HL-60 (cell line): ENCODE results near the gene ABCG2.

Source experiments
- DNase-seq, 2 experiments: peaks; one replicate each; pipeline ENCODE4 v3.0.0-alpha.2; 2010 to 2020; ENCODE audit warnings: low read depth in 1 of 2, low spot score in 1 of 2
- H3K27ac ChIP-seq: fragments of 250-450 bp; sonication (Bioruptor Pico); replicated peaks from 2 replicates; pipeline ENCODE4 v1.5.1; 2020; ENCODE audit warnings: mild to moderate bottlenecking, moderate library complexity
- H3K27me3 ChIP-seq: fragments of 250-450 bp; sonication (Bioruptor Pico); 2 replicates; pipeline ENCODE4 v1.5.1; 2021; ENCODE audit warnings: mild to moderate bottlenecking, moderate library complexity; ENCODE audit not compliant: insufficient read depth, poor library complexity, severe bottlenecking
- H3K4me3 ChIP-seq: replicated peaks from 2 replicates; pipeline ENCODE4 v1.5.1; 2011; ENCODE audit warnings: mild to moderate bottlenecking, control low read depth, low read length; ENCODE audit not compliant: insufficient read depth
- GABPA ChIP-seq: IDR thresholded peaks from 2 replicates; pipeline ENCODE4 v1.6.1; 2012; ENCODE audit warnings: low read depth
- POLR2AphosphoS5 ChIP-seq: IDR thresholded peaks from 2 replicates; pipeline ENCODE4 v1.6.1; 2012; ENCODE audit warnings: low read depth
- SPI1 ChIP-seq: IDR thresholded peaks from 2 replicates; pipeline ENCODE4 v1.6.1; 2012; ENCODE audit warnings: low read depth, mild to moderate bottlenecking, borderline replicate concordance
- TF ChIP-seq, protein P1 (sequence below): IDR thresholded peaks from one replicate; pipeline ENCODE4 v1.5.1; 2011; ENCODE audit warnings: low read length, control low read depth, inconsistent platforms; ENCODE audit not compliant: insufficient read depth
- TF ChIP-seq, protein P2 (sequence below): IDR thresholded peaks from 2 replicates; pipeline ENCODE4 v1.6.1; 2012; ENCODE audit warnings: low read depth; ENCODE audit not compliant: insufficient replicate concordance

Gene ABCG2

GRCh38 chr4:88185906-88186305 lies 27.5 kb upstream of the ABCG2 start:
- no peak for DNase-seq
- H3K27me3 ChIP-seq, result no peaks in the 10 kb centered on the region
- H3K27ac ChIP-seq, result no peak overlapping the region
- H3K4me3 ChIP-seq, result no peak overlapping the region
- TF ChIP-seq GABPA (no peak), POLR2AphosphoS5 (no peak), SPI1 (no peak)
- TF ChIP-seq, protein P1, sequence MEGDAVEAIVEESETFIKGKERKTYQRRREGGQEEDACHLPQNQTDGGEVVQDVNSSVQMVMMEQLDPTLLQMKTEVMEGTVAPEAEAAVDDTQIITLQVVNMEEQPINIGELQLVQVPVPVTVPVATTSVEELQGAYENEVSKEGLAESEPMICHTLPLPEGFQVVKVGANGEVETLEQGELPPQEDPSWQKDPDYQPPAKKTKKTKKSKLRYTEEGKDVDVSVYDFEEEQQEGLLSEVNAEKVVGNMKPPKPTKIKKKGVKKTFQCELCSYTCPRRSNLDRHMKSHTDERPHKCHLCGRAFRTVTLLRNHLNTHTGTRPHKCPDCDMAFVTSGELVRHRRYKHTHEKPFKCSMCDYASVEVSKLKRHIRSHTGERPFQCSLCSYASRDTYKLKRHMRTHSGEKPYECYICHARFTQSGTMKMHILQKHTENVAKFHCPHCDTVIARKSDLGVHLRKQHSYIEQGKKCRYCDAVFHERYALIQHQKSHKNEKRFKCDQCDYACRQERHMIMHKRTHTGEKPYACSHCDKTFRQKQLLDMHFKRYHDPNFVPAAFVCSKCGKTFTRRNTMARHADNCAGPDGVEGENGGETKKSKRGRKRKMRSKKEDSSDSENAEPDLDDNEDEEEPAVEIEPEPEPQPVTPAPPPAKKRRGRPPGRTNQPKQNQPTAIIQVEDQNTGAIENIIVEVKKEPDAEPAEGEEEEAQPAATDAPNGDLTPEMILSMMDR, result no peak
- TF ChIP-seq, protein P2, sequence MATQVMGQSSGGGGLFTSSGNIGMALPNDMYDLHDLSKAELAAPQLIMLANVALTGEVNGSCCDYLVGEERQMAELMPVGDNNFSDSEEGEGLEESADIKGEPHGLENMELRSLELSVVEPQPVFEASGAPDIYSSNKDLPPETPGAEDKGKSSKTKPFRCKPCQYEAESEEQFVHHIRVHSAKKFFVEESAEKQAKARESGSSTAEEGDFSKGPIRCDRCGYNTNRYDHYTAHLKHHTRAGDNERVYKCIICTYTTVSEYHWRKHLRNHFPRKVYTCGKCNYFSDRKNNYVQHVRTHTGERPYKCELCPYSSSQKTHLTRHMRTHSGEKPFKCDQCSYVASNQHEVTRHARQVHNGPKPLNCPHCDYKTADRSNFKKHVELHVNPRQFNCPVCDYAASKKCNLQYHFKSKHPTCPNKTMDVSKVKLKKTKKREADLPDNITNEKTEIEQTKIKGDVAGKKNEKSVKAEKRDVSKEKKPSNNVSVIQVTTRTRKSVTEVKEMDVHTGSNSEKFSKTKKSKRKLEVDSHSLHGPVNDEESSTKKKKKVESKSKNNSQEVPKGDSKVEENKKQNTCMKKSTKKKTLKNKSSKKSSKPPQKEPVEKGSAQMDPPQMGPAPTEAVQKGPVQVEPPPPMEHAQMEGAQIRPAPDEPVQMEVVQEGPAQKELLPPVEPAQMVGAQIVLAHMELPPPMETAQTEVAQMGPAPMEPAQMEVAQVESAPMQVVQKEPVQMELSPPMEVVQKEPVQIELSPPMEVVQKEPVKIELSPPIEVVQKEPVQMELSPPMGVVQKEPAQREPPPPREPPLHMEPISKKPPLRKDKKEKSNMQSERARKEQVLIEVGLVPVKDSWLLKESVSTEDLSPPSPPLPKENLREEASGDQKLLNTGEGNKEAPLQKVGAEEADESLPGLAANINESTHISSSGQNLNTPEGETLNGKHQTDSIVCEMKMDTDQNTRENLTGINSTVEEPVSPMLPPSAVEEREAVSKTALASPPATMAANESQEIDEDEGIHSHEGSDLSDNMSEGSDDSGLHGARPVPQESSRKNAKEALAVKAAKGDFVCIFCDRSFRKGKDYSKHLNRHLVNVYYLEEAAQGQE, result no peak

DNA sequence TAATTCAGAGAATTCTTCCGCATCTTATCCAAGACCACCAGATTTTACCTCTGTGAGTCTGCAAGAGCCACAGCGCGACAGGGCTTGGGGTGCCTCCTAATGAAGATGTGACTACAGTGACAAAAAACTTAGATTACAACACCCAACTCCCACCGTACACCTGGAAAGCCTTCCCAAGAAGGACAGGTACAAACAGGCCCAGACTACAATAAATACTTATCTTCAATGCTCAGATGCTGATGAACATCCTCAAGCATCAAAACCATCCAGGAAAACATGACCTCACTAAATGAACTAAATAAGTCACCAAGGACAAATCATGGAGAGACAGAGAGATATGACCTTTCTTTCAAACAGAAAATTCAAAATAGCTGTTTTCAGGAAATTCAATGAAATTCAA lies 20.8 kb upstream of the ABCG2 start:
- H3K4me3 ChIP-seq, result no peak overlapping the region
- no peak for DNase-seq
- no peak for TF ChIP-seq POLR2AphosphoS5
- TF ChIP-seq, protein P1, result no peak
- no peak for TF ChIP-seq SPI1
- TF ChIP-seq, protein P2, result no peak
- TF ChIP-seq GABPA, result no peak
- no peaks in the 10 kb centered on the region for H3K27me3 ChIP-seq
- H3K27ac ChIP-seq, result no peak overlapping the region

DNA sequence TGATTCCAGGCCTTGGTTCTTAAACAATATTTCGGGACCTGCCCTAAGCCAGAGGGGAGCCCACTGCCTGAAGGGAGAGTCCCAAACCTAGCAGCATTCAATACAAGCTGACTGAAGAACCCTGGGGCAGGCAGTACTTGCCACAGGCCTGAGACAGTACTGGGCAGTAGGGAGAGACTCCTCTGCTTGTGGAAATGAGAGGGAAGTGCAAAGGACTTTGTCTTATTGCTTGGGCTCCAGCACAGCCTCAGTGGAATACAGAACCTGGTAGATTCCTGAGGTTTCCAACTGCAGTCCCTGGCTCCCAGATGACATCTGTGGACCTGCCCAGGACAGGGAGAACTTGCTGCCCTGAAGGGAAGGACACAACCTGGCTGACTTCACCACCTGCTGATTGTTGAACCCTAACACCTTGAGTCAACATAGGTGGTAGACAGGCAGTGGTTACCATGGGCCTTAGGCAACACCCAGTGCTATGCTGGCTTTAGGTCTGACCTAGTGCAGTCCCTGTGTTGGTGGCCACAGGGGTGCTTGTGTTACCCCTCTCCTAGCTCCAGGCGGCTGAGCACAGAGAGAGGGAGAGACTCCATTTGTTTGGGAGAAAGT lies 20.3 kb upstream of the ABCG2 start:
- Histone ChIP-seq H3K4me3 (no peak overlapping the region), H3K27ac (peak overlapping the region; percentile 70), H3K27me3 (no peaks in the 10 kb centered on the region)
- DNase-seq, result no peak
- TF ChIP-seq, protein P1, result no peak
- TF ChIP-seq POLR2AphosphoS5, result no peak
- TF ChIP-seq, protein P2, result no peak
- no peak for TF ChIP-seq SPI1
- no peak for TF ChIP-seq GABPA
